Measurements from ENCODE around the gene KRTAP1-4. TPM values are rescaled to one million over a fixed set of nuclear protein-coding genes. Genes with fewer than 3 reads are reported as not detected.
"Not testable (repeated sequence)": the region's sequence is repeated elsewhere in the genome, so short reads cannot be mapped to it uniquely, and the experiment has no call there.

KRTAP1-4 gene
- total RNA-seq, 2 experiments from 2014 or later: not detected

- no peak overlapping the region for H2AFZ ChIP-seq (ENCODE audit: low read length)
- no peaks in the 10 kb centered on the region for H3K36me3 ChIP-seq (ENCODE audit: insufficient read depth, low read length)
- no peak overlapping the region for H3K27ac ChIP-seq (ENCODE audit: low read depth, low read length, poor library complexity, severe bottlenecking)
- BruUV-seq (replicated peaks): no TSS peak
- ChIA-PET CTCF (ENCODE audit: unreplicated experiment) (no interaction called here), POLR2A (no interaction called here)
- H3K79me2 ChIP-seq (ENCODE audit: insufficient read depth, low read depth, low read length): no peaks in the 10 kb centered on the region
- intact Hi-C loops (cut with micrococcal nuclease; ENCODE audit: unreplicated experiment): no loop called here
- no peaks in the 10 kb centered on the region for H3K9me3 ChIP-seq (ENCODE audit: low read length)
- no peaks in the 10 kb centered on the region for H4K20me1 ChIP-seq (ENCODE audit: insufficient read depth, low read length)
- no peak overlapping the region for H3K4me3 ChIP-seq (ENCODE audit: low read depth, low read length, poor library complexity, severe bottlenecking)
- no peaks in the 10 kb centered on the region for H3K4me1 ChIP-seq (ENCODE audit: insufficient read depth, low read length, poor library complexity, severe bottlenecking)
- H3K9me2 ChIP-seq (ENCODE audit: insufficient read depth, low read length): no peaks in the 10 kb centered on the region
- no peak for TF ChIP-seq EZH2phosphoT487 (IDR thresholded peaks at IDR 0.05; ENCODE audit: borderline replicate concordance, low read depth, low read length)
- no peak for TF ChIP-seq CTCF (conservative IDR thresholded peaks at IDR 0.05; ENCODE audit: low read length)
- DNase-seq (ENCODE audit: low spot score): no peak
- no peak overlapping the region for H3K4me2 ChIP-seq (ENCODE audit: low read length)
These were observed 26.1 kb downstream of the KRTAP1-4 start for GRCh38 chr17:41003926-41004325.

- TF ChIP-seq CTCF (conservative IDR thresholded peaks at IDR 0.05; ENCODE audit: low read length): no peak
- no peak for TF ChIP-seq EZH2phosphoT487 (IDR thresholded peaks at IDR 0.05; ENCODE audit: borderline replicate concordance, low read depth, low read length)
- H3K36me3 ChIP-seq (ENCODE audit: insufficient read depth, low read length): no peaks in the 10 kb centered on the region
- no peak for DNase-seq (ENCODE audit: low spot score)
- no peaks in the 10 kb centered on the region for H3K9me3 ChIP-seq (ENCODE audit: low read length)
- ChIA-PET CTCF (ENCODE audit: unreplicated experiment) (no interaction called here), POLR2A (no interaction called here)
- H3K4me1 ChIP-seq (ENCODE audit: insufficient read depth, low read length, poor library complexity, severe bottlenecking): no peaks in the 10 kb centered on the region
- BruUV-seq (replicated peaks): no TSS peak
- H3K9me2 ChIP-seq (ENCODE audit: insufficient read depth, low read length): no peaks in the 10 kb centered on the region
- H3K79me2 ChIP-seq (ENCODE audit: insufficient read depth, low read depth, low read length): no peaks in the 10 kb centered on the region
- no peaks in the 10 kb centered on the region for H4K20me1 ChIP-seq (ENCODE audit: insufficient read depth, low read length)
- intact Hi-C loops (cut with micrococcal nuclease; ENCODE audit: unreplicated experiment): no loop called here
- no peak overlapping the region for H3K27ac ChIP-seq (ENCODE audit: low read depth, low read length, poor library complexity, severe bottlenecking)
- H3K4me2 ChIP-seq (ENCODE audit: low read length): no peak overlapping the region
- H3K4me3 ChIP-seq (ENCODE audit: low read depth, low read length, poor library complexity, severe bottlenecking): no peak overlapping the region
- H2AFZ ChIP-seq (ENCODE audit: low read length): no peak overlapping the region
These were observed 27.2 kb downstream of the KRTAP1-4 start for GRCh38 chr17:41002814-41003213.

GRCh38 chr17:41001795-41002194 is 28.2 kb downstream of the KRTAP1-4 start:
- no peak overlapping the region for H2AFZ ChIP-seq (ENCODE audit: low read length)
- H3K27ac ChIP-seq (ENCODE audit: low read depth, low read length, poor library complexity, severe bottlenecking): no peak overlapping the region
- H3K4me1 ChIP-seq (ENCODE audit: insufficient read depth, low read length, poor library complexity, severe bottlenecking): no peaks in the 10 kb centered on the region
- H3K36me3 ChIP-seq (ENCODE audit: insufficient read depth, low read length): no peaks in the 10 kb centered on the region
- no peak for DNase-seq (ENCODE audit: low spot score)
- no peaks in the 10 kb centered on the region for H3K79me2 ChIP-seq (ENCODE audit: insufficient read depth, low read depth, low read length)
- ChIA-PET POLR2A (no interaction called here), CTCF (ENCODE audit: unreplicated experiment) (no interaction called here)
- no peak for TF ChIP-seq EZH2phosphoT487 (IDR thresholded peaks at IDR 0.05; ENCODE audit: borderline replicate concordance, low read depth, low read length)
- no peak for TF ChIP-seq CTCF (conservative IDR thresholded peaks at IDR 0.05; ENCODE audit: low read length)
- no peak overlapping the region for H3K4me2 ChIP-seq (ENCODE audit: low read length)
- no peak overlapping the region for H3K4me3 ChIP-seq (ENCODE audit: low read depth, low read length, poor library complexity, severe bottlenecking)
- no TSS peak for BruUV-seq (replicated peaks)
- no peaks in the 10 kb centered on the region for H3K9me3 ChIP-seq (ENCODE audit: low read length)
- H3K9me2 ChIP-seq (ENCODE audit: insufficient read depth, low read length): no peaks in the 10 kb centered on the region
- intact Hi-C loops (cut with micrococcal nuclease; ENCODE audit: unreplicated experiment): no loop called here
- no peaks in the 10 kb centered on the region for H4K20me1 ChIP-seq (ENCODE audit: insufficient read depth, low read length)

- H3K4me2 ChIP-seq (ENCODE audit: low read length); H4K20me1 ChIP-seq (ENCODE audit: insufficient read depth, low read length); H3K4me3 ChIP-seq (ENCODE audit: low read depth, low read length, poor library complexity, severe bottlenecking); intact Hi-C loops (cut with micrococcal nuclease; ENCODE audit: unreplicated experiment); CTCF ChIA-PET (ENCODE audit: unreplicated experiment); H2AFZ ChIP-seq (ENCODE audit: low read length); POLR2A ChIA-PET; BruUV-seq (replicated peaks); H3K9me2 ChIP-seq (ENCODE audit: insufficient read depth, low read length); H3K79me2 ChIP-seq (ENCODE audit: insufficient read depth, low read depth, low read length); H3K4me1 ChIP-seq (ENCODE audit: insufficient read depth, low read length, poor library complexity, severe bottlenecking); H3K36me3 ChIP-seq (ENCODE audit: insufficient read depth, low read length); H3K9me3 ChIP-seq (ENCODE audit: low read length); H3K27ac ChIP-seq (ENCODE audit: low read depth, low read length, poor library complexity, severe bottlenecking); DNase-seq (ENCODE audit: low spot score): not testable (repeated sequence)
These were observed 30.4 kb downstream of the KRTAP1-4 start, which contains the start of gene KRTAP3-2 for GRCh38 chr17:40999563-40999962. Gene KRTAP3-2, minus strand, starts transcription at chr17:40999906. Its CDS starts 53 bp downstream, at chr17:40999853.

Measured in OCI-LY7 (cell line).